DOHH2 (cell line): Measurements from ENCODE around the gene MBD2.

Experiments
- H3F3A ChIP-seq: fragments of 200-600 bp; sonication (generic), shearing (Covaris generic); 2 replicates; pipeline ENCODE4 v1.6.0; 2016; ENCODE audit warnings: antibody characterized with exemption, mild to moderate bottlenecking; ENCODE audit not compliant: control insufficient read depth, insufficient read depth
- H3K27ac ChIP-seq: fragments of 200-600 bp; sonication (generic); 2 replicates; pipeline ENCODE4 v1.5.1; 2014; ENCODE audit warnings: low read depth, mild to moderate bottlenecking, low read length, moderate library complexity
- H3K27me3 ChIP-seq: fragments of 200-600 bp; sonication (generic); 2 replicates; pipeline ENCODE4 v1.6.1; 2014; ENCODE audit warnings: mild to moderate bottlenecking, low read length, mixed read lengths; ENCODE audit not compliant: control insufficient read depth
- H3K36me3 ChIP-seq: fragments of 200-600 bp; sonication (generic); 2 replicates; pipeline ENCODE4 v1.6.1; 2014; ENCODE audit warnings: mild to moderate bottlenecking, low read length, moderate library complexity, mixed read lengths; ENCODE audit not compliant: control insufficient read depth
- H3K4me1 ChIP-seq: fragments of 200-600 bp; sonication (generic); 2 replicates; pipeline ENCODE4 v1.6.1; 2014; ENCODE audit warnings: mild to moderate bottlenecking, low read length, mixed read lengths; ENCODE audit not compliant: control insufficient read depth
- H3K4me2 ChIP-seq: fragments of 200-600 bp; sonication (generic); 2 replicates; pipeline ENCODE4 v1.6.0; 2014; ENCODE audit warnings: mild to moderate bottlenecking, low read length, moderate library complexity
- H3K4me3 ChIP-seq: fragments of 200-600 bp; sonication (generic); 2 replicates; pipeline ENCODE4 v1.5.1; 2014; ENCODE audit warnings: mild to moderate bottlenecking, low read length, mixed read lengths
- H3K79me2 ChIP-seq: fragments of 200-600 bp; sonication (generic); 2 replicates; pipeline ENCODE4 v1.6.1; 2014; ENCODE audit warnings: mild to moderate bottlenecking, low read length, mixed read lengths; ENCODE audit not compliant: control insufficient read depth
- H3K9me2 ChIP-seq: fragments of 200-600 bp; sonication (generic); replicated peaks from 2 replicates; pipeline ENCODE4 v1.6.1; 2014; ENCODE audit warnings: mild to moderate bottlenecking, low read length, mixed read lengths; ENCODE audit not compliant: control insufficient read depth
- H3K9me3 ChIP-seq: fragments of 200-600 bp; sonication (generic); 2 replicates; pipeline ENCODE4 v1.6.1; 2014; ENCODE audit warnings: antibody characterized with exemption, low read length, mixed read lengths; ENCODE audit not compliant: control insufficient read depth, insufficient read depth
- H4K20me1 ChIP-seq: fragments of 200-600 bp; sonication (generic); 2 replicates; pipeline ENCODE4 v1.6.0; 2014; ENCODE audit warnings: low read depth, mild to moderate bottlenecking, antibody characterized with exemption, low read length, moderate library complexity; ENCODE audit not compliant: control insufficient read depth, insufficient read depth
- EZH2phosphoT487 ChIP-seq: fragments of 200-600 bp; sonication (generic); IDR thresholded peaks from 2 replicates; pipeline ENCODE4 v1.6.1; 2017; ENCODE audit warnings: borderline replicate concordance, mild to moderate bottlenecking, antibody characterized with exemption, low read length, moderate library complexity, mixed read lengths
- TF ChIP-seq, protein P1 (sequence below): fragments of 200-600 bp; sonication (generic); IDR thresholded peaks from one replicate; pipeline ENCODE4 v1.5.1; 2014; ENCODE audit warnings: antibody characterized with exemption, mild to moderate bottlenecking, low read depth, low read length; ENCODE audit not compliant: poor library complexity, severe bottlenecking

Gene MBD2

DNA sequence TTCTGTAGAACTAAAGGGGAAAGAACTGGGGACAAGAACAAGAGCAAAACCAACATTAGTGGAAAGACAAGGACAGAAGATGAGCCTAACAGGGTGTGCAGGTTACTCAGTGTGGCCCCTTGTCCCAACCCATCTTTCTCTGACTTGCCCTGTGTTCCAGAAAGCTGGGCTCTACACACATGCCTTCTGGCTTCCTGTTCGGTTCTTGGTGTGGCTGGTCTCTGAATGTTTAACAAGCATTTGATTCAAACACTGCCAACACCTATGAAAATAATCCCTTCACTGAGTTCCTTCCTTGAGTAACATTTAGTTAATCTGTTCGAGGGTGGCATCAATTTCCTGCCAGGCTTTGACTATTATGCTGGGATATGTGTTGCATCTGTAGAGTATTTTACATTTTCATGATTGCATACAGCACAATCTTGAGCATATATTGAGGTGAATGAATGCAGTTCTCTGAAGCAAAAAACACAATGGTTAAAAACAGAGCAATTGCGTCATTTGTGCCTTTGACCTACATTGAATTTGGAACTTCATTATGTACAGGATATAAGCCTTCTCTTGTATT lies 83.3 kb downstream of the MBD2 start:
- Histone ChIP-seq H3K79me2 (no peaks in the 10 kb centered on the region), H3K4me2 (no peak overlapping the region), H3K27me3 (no peaks in the 10 kb centered on the region), H3K9me3 (peaks cover 13% of the 10 kb centered on the region; the same call in 1 of the 2 replicates), H3K9me2 (no peaks in the 10 kb centered on the region), H3F3A (no peaks in the 10 kb centered on the region), H3K4me1 (no peaks in the 10 kb centered on the region), H3K27ac (no peak overlapping the region), H3K36me3 (peaks cover 8% of the 10 kb centered on the region), H4K20me1 (no peaks in the 10 kb centered on the region), H3K4me3 (no peak overlapping the region)
- TF ChIP-seq, protein P1, sequence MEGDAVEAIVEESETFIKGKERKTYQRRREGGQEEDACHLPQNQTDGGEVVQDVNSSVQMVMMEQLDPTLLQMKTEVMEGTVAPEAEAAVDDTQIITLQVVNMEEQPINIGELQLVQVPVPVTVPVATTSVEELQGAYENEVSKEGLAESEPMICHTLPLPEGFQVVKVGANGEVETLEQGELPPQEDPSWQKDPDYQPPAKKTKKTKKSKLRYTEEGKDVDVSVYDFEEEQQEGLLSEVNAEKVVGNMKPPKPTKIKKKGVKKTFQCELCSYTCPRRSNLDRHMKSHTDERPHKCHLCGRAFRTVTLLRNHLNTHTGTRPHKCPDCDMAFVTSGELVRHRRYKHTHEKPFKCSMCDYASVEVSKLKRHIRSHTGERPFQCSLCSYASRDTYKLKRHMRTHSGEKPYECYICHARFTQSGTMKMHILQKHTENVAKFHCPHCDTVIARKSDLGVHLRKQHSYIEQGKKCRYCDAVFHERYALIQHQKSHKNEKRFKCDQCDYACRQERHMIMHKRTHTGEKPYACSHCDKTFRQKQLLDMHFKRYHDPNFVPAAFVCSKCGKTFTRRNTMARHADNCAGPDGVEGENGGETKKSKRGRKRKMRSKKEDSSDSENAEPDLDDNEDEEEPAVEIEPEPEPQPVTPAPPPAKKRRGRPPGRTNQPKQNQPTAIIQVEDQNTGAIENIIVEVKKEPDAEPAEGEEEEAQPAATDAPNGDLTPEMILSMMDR: no peak
- TF ChIP-seq EZH2phosphoT487: no peak

- H3K9me3 ChIP-seq: peaks cover 13% of the 10 kb centered on the region; the same call in 1 of the 2 replicates
- H3K27ac ChIP-seq: no peak overlapping the region
- H3K27me3 ChIP-seq: no peaks in the 10 kb centered on the region
- H3K4me3 ChIP-seq: no peak overlapping the region
- H3F3A ChIP-seq: no peaks in the 10 kb centered on the region
- no peaks in the 10 kb centered on the region for H3K9me2 ChIP-seq
- no peaks in the 10 kb centered on the region for H3K79me2 ChIP-seq
- H3K4me1 ChIP-seq: no peaks in the 10 kb centered on the region
- H3K4me2 ChIP-seq: no peak overlapping the region
- no peak for TF ChIP-seq EZH2phosphoT487
- TF ChIP-seq, protein P1: no peak
- no peaks in the 10 kb centered on the region for H4K20me1 ChIP-seq
- H3K36me3 ChIP-seq: peaks cover 8% of the 10 kb centered on the region
Measured at GRCh38 chr18:54140641-54141040, 83.8 kb downstream of the MBD2 start.

DNA sequence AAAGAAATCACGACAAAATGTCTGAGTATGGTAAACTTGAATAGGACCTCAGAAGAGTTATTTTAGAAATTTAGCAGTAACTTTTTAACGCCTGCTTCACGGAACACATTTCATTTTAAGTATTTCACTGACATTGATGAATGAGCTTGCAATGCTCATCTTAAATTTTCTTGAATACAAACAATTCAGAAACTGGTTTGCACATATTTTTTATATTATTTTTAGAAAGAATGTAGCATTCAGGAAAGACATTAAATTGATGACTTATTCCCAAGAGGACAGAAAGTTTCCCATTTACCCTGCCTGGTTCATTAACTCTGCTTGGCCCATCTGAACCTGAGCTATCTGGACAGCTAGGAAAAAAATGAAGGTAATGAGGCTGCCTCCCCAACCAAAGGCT lies 89.3 kb downstream of the MBD2 start:
- Histone ChIP-seq H4K20me1 (no peaks in the 10 kb centered on the region), H3K27me3 (no peaks in the 10 kb centered on the region), H3K9me3 (no peaks in the 10 kb centered on the region), H3K4me2 (no peak overlapping the region), H3K27ac (no peak overlapping the region), H3K79me2 (no peaks in the 10 kb centered on the region), H3K4me1 (peaks cover 5% of the 10 kb centered on the region), H3K9me2 (no peaks in the 10 kb centered on the region), H3K4me3 (no peak overlapping the region), H3K36me3 (no peaks in the 10 kb centered on the region), H3F3A (no peaks in the 10 kb centered on the region)
- no peak for TF ChIP-seq EZH2phosphoT487

GRCh38 chr18:54134053-54134452 lies 90.4 kb downstream of the MBD2 start:
- Histone ChIP-seq H3K36me3 (no peaks in the 10 kb centered on the region), H3K4me1 (peaks cover 17% of the 10 kb centered on the region), H3K9me2 (no peaks in the 10 kb centered on the region), H3K27me3 (no peaks in the 10 kb centered on the region), H3K4me2 (no peak overlapping the region), H3K4me3 (no peak overlapping the region), H3K9me3 (no peaks in the 10 kb centered on the region), H3K27ac (no peak overlapping the region), H3F3A (no peaks in the 10 kb centered on the region), H4K20me1 (no peaks in the 10 kb centered on the region), H3K79me2 (no peaks in the 10 kb centered on the region)
- TF ChIP-seq, protein P1: no peak
- no peak for TF ChIP-seq EZH2phosphoT487
